ENCODE results near the gene PPP1R16B.
"Not testable (repeated sequence)": the region's sequence is repeated elsewhere in the genome, so short reads cannot be mapped to it uniquely, and the experiment has no call there.

DNA sequence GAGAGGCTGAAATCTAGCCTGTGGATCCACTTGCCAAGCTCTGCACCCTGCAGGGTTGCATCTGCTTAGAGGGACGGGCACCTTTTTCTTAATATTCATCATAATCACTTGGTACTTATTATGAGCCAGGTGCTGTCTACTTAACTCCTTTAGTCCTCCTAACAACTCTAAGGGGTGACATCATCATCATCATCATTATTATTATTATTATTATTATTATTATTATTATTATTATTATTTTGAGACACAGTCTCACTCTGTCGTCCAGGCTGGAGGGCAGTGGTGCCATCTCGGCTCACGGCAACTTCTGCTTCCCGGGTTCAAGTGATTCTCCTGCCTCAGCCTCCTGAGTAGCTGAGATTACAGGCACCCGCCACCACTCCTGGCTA, 8.1 kb downstream of the PPP1R16B start:
- not testable (repeated sequence) for TF ChIP-seq CTCF (conservative IDR thresholded peaks at IDR 0.05); ZFX (IDR thresholded peaks at IDR 0.05)

All from C4-2B (cell line).